Measurements from ENCODE around the gene PCDH18. TPM values are rescaled to one million over a fixed set of nuclear protein-coding genes. Genes with fewer than 3 reads are reported as not detected.

PCDH18 gene
- not detected for total RNA-seq

DNA sequence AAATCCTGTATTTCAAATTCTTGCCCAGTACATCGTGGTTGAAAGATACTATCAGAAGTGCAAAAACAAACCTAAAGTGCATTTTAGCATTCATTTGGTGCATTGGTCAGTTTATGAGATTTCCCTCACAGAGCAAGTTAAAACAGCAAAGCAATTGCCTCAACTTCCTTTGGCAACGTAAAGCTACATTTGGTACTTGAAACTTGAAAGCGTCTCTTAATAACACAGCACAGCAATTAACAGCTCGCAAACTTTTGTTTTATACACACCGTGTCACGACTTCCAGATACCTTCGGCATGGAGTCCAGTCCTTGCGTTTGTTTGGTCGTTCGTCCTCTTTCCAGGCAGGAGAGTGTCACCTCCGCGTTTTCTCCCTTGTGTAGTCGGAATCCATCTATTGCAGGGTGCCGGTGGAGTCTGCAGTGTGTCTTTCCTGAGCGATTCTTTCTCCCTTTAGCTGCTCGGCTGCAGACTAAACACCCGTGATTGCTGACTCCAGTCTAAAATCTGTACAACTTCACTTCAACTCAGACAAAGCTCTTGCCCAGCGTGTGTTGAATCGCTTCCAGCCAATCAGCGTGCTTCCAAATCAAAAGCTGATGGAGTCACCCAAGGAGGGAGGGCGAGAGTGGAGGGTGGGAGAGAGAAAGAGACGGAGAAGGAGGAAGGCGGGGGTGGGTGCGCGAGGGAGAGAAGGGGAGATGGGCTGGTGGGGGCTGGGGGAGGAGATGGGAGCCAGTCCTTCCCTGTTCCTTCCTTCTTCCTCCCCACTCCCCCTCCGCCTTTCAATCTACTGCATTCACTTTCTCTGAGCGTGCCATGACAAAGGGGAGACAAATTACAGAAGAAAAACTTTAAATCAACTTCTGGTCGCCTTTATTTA is at the start of gene PCDH18:
Gene PCDH18, minus strand, starts transcription at position 509 of the 883 bp plus-strand sequence. Its CDS starts 406 bp downstream, at position 103.
- peaks cover 7% of the 10 kb centered on the region for H3K4me1 Mint-ChIP-seq (ENCODE audit: low read depth)
- H3K27me3 Mint-ChIP-seq (ENCODE audit: low read depth): no peaks in the 10 kb centered on the region
- H3K9me3 Mint-ChIP-seq: no peaks in the 10 kb centered on the region
- H3K36me3 Mint-ChIP-seq (ENCODE audit: insufficient read depth in 2 of 2): no peaks in the 10 kb centered on the region
- peak; percentile 58 to 76 for ATAC-seq (replicated peaks in 1 of 2)
- no peak within 1 kb of the TSS for H3K4me3 Mint-ChIP-seq
- H3K27ac Mint-ChIP-seq: no peak within 1 kb of the TSS
- peak; percentile 2 to 15 for DNase-seq

GRCh38 chr4:137576446-137576845 is 44.2 kb upstream of the PCDH18 start:
- H3K36me3 Mint-ChIP-seq (ENCODE audit: insufficient read depth in 2 of 2): no peaks in the 10 kb centered on the region
- ATAC-seq (replicated peaks in 1 of 2): no peak
- no peak overlapping the region for H3K27ac Mint-ChIP-seq
- peaks cover 7 to 8% of the 10 kb centered on the region in 2 donors for H3K9me3 Mint-ChIP-seq
- no peaks in the 10 kb centered on the region for H3K27me3 Mint-ChIP-seq (ENCODE audit: low read depth)
- no peak overlapping the region for H3K4me3 Mint-ChIP-seq
- H3K4me1 Mint-ChIP-seq (ENCODE audit: low read depth): no peaks in the 10 kb centered on the region
- DNase-seq: no peak

DNA sequence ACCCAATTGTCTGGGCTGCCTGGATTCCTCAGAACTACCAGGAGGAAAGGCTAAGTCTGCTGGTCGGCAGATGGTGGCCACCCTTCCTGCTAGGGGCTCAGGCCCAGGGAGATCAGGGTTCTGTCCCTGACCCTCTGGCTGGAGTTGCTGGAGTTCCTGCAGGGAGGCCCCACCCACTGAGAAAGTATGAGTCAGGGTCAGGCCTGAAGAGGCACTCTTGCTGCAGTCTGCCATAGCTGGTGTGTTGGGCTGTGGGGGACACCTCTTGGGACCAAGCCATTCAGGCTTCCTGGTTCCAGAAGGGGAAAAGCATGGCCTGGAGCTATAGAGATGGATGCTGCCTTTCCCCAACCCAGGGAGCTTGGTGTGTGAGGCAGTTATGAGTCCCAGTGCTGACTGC is 40.4 kb upstream of the PCDH18 start:
- peaks cover 10 to 17% of the 10 kb centered on the region in 2 donors for H3K9me3 Mint-ChIP-seq
- no peak overlapping the region for H3K4me3 Mint-ChIP-seq
- no peak overlapping the region for H3K27ac Mint-ChIP-seq
- no peaks in the 10 kb centered on the region for H3K27me3 Mint-ChIP-seq (ENCODE audit: low read depth)
- DNase-seq (no peak), ATAC-seq (replicated peaks in 1 of 2) (no peak)
- H3K36me3 Mint-ChIP-seq (ENCODE audit: insufficient read depth in 2 of 2): no peaks in the 10 kb centered on the region
- H3K4me1 Mint-ChIP-seq (ENCODE audit: low read depth): no peaks in the 10 kb centered on the region

DNA sequence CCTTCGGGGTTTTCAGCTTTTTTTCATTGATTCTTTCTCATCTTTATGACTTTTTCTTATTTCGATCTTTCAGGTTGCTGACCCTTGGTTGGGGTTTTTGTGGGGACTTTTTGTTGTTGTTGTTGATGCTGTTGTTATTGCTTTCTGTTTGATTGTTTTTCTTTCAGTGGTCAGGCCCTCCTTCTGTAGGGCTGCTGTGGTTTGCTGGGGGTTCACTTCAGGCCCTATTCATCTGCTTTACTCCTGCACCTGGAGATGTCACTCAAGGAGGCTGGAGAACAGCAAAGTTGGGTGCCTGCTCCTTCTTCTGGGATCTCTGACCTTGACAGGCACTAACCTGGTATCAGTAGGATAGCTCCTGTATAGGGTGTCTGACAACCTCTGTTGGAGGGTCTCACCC is 39.9 kb upstream of the PCDH18 start:
- no peak overlapping the region for H3K27ac Mint-ChIP-seq
- no peak overlapping the region for H3K4me3 Mint-ChIP-seq

GRCh38 chr4:137559801-137560200 is 27.5 kb upstream of the PCDH18 start:
- ATAC-seq (replicated peaks in 1 of 2) (no peak), DNase-seq (no peak)
- Mint-ChIP-seq H3K36me3 (ENCODE audit: insufficient read depth in 2 of 2) (no peaks in the 10 kb centered on the region), H3K27me3 (ENCODE audit: low read depth) (no peaks in the 10 kb centered on the region), H3K9me3 (peaks cover 0 to 4% of the 10 kb centered on the region in 2 donors), H3K27ac (no peak overlapping the region), H3K4me1 (ENCODE audit: low read depth) (no peaks in the 10 kb centered on the region), H3K4me3 (no peak overlapping the region)

More for the DNA sequence above, 39.9 kb upstream of the PCDH18 start:
- ATAC-seq (replicated peaks in 1 of 2) (no peak), DNase-seq (no peak)
- Mint-ChIP-seq H3K36me3 (ENCODE audit: insufficient read depth in 2 of 2) (no peaks in the 10 kb centered on the region), H3K9me3 (peaks cover 10 to 19% of the 10 kb centered on the region in 2 donors), H3K27me3 (ENCODE audit: low read depth) (no peaks in the 10 kb centered on the region), H3K4me1 (ENCODE audit: low read depth) (no peaks in the 10 kb centered on the region)

DNA sequence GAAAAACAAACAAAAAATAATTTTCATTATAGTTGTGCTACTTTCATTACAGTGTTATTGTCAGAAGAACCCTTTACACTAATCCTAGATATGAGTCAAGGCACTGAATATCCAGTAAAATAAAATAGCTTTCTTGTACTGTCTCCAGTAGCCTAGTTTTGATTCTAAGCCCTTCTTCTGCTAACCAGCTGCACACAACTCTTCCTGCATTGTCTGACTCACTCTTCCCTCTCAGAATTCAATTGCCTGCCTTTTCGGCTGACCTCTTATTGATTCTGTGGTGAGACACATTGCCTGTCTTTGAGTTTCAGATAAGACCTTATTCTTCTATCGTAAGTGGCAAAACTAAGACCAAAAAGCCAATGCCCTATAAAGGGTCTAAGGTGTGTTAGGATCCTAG is 26.7 kb upstream of the PCDH18 start:
- DNase-seq (no peak), ATAC-seq (replicated peaks in 1 of 2) (no peak)
- Mint-ChIP-seq H3K4me3 (no peak overlapping the region), H3K36me3 (ENCODE audit: insufficient read depth in 2 of 2) (no peaks in the 10 kb centered on the region), H3K27ac (no peak overlapping the region), H3K9me3 (peaks cover 0 to 5% of the 10 kb centered on the region in 2 donors), H3K4me1 (ENCODE audit: low read depth) (no peaks in the 10 kb centered on the region), H3K27me3 (ENCODE audit: low read depth) (no peaks in the 10 kb centered on the region)

DNA sequence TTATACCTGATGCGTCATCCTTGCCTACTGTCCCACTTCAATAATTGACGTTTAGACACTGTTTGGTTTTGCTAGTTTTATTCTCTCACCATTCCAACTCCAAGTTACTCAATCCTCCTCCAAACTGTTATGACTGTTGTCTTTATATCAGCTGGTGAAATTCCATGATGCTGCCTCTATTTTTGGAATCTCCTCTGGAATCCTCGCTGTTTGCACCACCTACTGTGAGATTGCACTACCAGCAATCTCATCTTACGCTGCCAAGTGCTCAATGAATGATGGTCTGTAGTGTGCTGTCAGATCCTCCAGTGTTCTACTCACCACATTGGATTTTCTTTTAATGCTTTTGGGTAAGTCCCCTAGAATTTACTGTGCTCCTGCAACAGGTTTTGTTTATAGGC is 13.2 kb upstream of the PCDH18 start:
- Mint-ChIP-seq H3K4me3 (no peak overlapping the region), H3K27ac (no peak overlapping the region), H3K4me1 (ENCODE audit: low read depth) (no peaks in the 10 kb centered on the region)

GRCh38 chr4:137543648-137544047 is 11.4 kb upstream of the PCDH18 start:
- DNase-seq: no peak
- peaks cover 0 to 2% of the 10 kb centered on the region in 2 donors for H3K9me3 Mint-ChIP-seq
- no peaks in the 10 kb centered on the region for H3K36me3 Mint-ChIP-seq (ENCODE audit: insufficient read depth in 2 of 2)
- ATAC-seq (replicated peaks in 1 of 2): no peak
- no peaks in the 10 kb centered on the region for H3K27me3 Mint-ChIP-seq (ENCODE audit: low read depth)
- H3K27ac Mint-ChIP-seq: no peak overlapping the region
- no peak overlapping the region for H3K4me3 Mint-ChIP-seq
- no peaks in the 10 kb centered on the region for H3K4me1 Mint-ChIP-seq (ENCODE audit: low read depth)

More for the DNA sequence above, 13.2 kb upstream of the PCDH18 start:
- Mint-ChIP-seq H3K36me3 (ENCODE audit: insufficient read depth in 2 of 2) (no peaks in the 10 kb centered on the region), H3K27me3 (ENCODE audit: low read depth) (no peaks in the 10 kb centered on the region), H3K9me3 (peaks cover 0 to 4% of the 10 kb centered on the region in 2 donors)
- ATAC-seq (replicated peaks in 1 of 2) (no peak), DNase-seq (no peak)

- Mint-ChIP-seq H3K27me3 (ENCODE audit: low read depth) (no peaks in the 10 kb centered on the region), H3K4me3 (no peak overlapping the region), H3K4me1 (ENCODE audit: low read depth) (no peaks in the 10 kb centered on the region), H3K36me3 (ENCODE audit: insufficient read depth in 2 of 2) (no peaks in the 10 kb centered on the region), H3K9me3 (peaks cover 0 to 2% of the 10 kb centered on the region in 2 donors), H3K27ac (no peak overlapping the region)
- ATAC-seq (replicated peaks in 1 of 2) (no peak), DNase-seq (no peak)
Observed at GRCh38 chr4:137543198-137543597, 10.9 kb upstream of the PCDH18 start.

DNA sequence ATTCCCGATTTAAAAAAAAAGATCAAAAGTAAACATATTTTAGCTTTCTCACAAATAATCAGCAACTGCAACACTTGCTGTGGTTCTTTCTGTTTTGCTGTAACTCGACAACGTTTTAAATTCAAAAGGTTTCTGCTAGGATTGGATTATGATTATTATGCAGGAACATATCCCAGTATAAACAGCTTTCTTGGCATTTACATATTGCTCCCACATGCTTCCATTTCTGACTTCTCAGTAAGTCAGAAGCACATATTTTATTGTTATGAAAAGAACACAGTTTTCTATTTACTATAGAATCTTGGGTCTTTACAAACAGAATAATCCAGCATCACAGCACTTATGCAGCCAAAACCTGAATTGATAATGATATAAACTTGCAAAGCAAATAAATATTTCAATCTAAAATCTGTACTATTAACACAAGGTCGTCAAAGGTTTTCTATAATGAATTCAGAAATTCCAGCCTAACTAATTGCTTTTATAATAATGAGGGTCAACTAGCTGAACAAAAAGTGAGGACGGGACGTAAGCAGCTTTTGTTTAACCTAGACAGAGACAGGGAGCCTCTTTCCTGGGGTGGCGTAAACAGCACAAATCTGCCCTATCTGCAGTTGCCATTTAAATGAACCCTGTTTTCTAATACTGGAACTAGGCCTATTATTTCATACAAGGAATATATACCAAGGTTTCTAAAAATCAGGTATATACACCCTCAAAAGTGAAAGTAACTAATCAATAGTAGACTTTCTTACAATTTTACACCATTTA is 9.8 kb upstream of the PCDH18 start:
- Mint-ChIP-seq H3K9me3 (no peaks in the 10 kb centered on the region), H3K27me3 (ENCODE audit: low read depth) (no peaks in the 10 kb centered on the region), H3K27ac (no peak overlapping the region), H3K4me3 (no peak overlapping the region), H3K36me3 (ENCODE audit: insufficient read depth in 2 of 2) (no peaks in the 10 kb centered on the region), H3K4me1 (ENCODE audit: low read depth) (no peaks in the 10 kb centered on the region)
- ATAC-seq (replicated peaks in 1 of 2) (no peak), DNase-seq (no peak)

- Mint-ChIP-seq H3K27ac (no peak overlapping the region), H3K4me1 (ENCODE audit: low read depth) (no peaks in the 10 kb centered on the region), H3K27me3 (ENCODE audit: low read depth) (no peaks in the 10 kb centered on the region), H3K36me3 (ENCODE audit: insufficient read depth in 2 of 2) (no peaks in the 10 kb centered on the region), H3K9me3 (no peaks in the 10 kb centered on the region), H3K4me3 (no peak overlapping the region)
- no peak for DNase-seq
- no peak for ATAC-seq (replicated peaks in 1 of 2)
Observed at GRCh38 chr4:137541181-137541580, 8.9 kb upstream of the PCDH18 start.

DNA sequence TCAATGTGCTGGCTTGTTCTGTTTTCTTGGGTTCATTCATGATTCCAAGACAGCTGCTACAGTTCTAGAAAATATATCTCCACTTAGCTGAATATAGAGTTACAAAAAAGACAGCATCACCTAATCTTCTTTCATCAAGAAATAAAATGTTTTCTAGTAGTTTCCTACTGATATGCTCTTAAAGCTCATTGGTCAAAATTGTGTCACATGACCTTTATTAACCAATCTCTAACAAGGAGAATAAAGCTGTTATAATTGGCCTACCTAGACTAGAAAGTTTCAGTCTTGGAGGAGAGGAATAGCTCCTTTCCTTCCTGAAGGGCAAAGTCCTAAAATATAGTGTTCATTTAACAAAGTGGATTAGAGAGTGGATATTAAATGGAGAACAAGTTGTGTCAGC is 8.1 kb upstream of the PCDH18 start:
- no peaks in the 10 kb centered on the region for H3K27me3 Mint-ChIP-seq (ENCODE audit: low read depth)
- no peaks in the 10 kb centered on the region for H3K9me3 Mint-ChIP-seq
- no peaks in the 10 kb centered on the region for H3K36me3 Mint-ChIP-seq (ENCODE audit: insufficient read depth in 2 of 2)
- H3K4me3 Mint-ChIP-seq: no peak overlapping the region
- DNase-seq (no peak), ATAC-seq (replicated peaks in 1 of 2) (no peak)
- no peaks in the 10 kb centered on the region for H3K4me1 Mint-ChIP-seq (ENCODE audit: low read depth)
- no peak overlapping the region for H3K27ac Mint-ChIP-seq

GRCh38 chr4:137538526-137538925 is 6.2 kb upstream of the PCDH18 start:
- no peaks in the 10 kb centered on the region for H3K9me3 Mint-ChIP-seq
- no peaks in the 10 kb centered on the region for H3K27me3 Mint-ChIP-seq (ENCODE audit: low read depth)
- DNase-seq (no peak), ATAC-seq (replicated peaks in 1 of 2) (no peak)
- no peak overlapping the region for H3K27ac Mint-ChIP-seq
- H3K4me1 Mint-ChIP-seq (ENCODE audit: low read depth): peaks cover 5% of the 10 kb centered on the region
- no peaks in the 10 kb centered on the region for H3K36me3 Mint-ChIP-seq (ENCODE audit: insufficient read depth in 2 of 2)
- no peak overlapping the region for H3K4me3 Mint-ChIP-seq

All from activated T-cell treated with anti-CD3 and anti-CD28 coated beads, Interleukin-2, amount 50 U/mL, for 72 hours (primary cell).